Midbrain (tissue), 1 donor: ENCODE data around the gene SPINK5.
"Not testable (repeated sequence)": the region's sequence is repeated elsewhere in the genome, so short reads cannot be mapped to it uniquely, and the experiment has no call there.

ENCODE experiments used
- DNase-seq: peaks from one replicate; lab custom pipeline; 2025; lab: John Stamatoyannopoulos, UW

Gene SPINK5

GRCh38 chr5:148063861-148064260 lies at the start of gene SPINK5:
Gene SPINK5, plus strand, starts transcription at chr5:148063980. Its CDS starts 65 bp downstream, at chr5:148064045.
- no peak for DNase-seq

GRCh38 chr5:148014276-148014675 lies 49.5 kb upstream of the SPINK5 start:
- DNase-seq = no peak

- no peak for DNase-seq
These were observed 43.4 kb upstream of the SPINK5 start for GRCh38 chr5:148020257-148020988.

- DNase-seq = no peak
These were observed 36.3 kb upstream of the SPINK5 start for GRCh38 chr5:148027505-148027904.

- no peak for DNase-seq
These were observed 34.6 kb upstream of the SPINK5 start for GRCh38 chr5:148029131-148029530.

- no peak for DNase-seq
These were observed 30.6 kb upstream of the SPINK5 start for GRCh38 chr5:148033134-148033533.

- DNase-seq = no peak
These were observed 28.1 kb upstream of the SPINK5 start for GRCh38 chr5:148035676-148036075.

GRCh38 chr5:148042881-148043280 lies 20.9 kb upstream of the SPINK5 start:
- DNase-seq = no peak

GRCh38 chr5:148043705-148044104 lies 20.1 kb upstream of the SPINK5 start:
- no peak for DNase-seq

- not testable (repeated sequence) for DNase-seq
These were observed 8.6 kb upstream of the SPINK5 start for GRCh38 chr5:148055160-148055559.

- no peak for DNase-seq
These were observed 3.5 kb upstream of the SPINK5 start for GRCh38 chr5:148060309-148060708.

- DNase-seq = no peak
These were observed 2.9 kb upstream of the SPINK5 start for GRCh38 chr5:148060881-148061280.

- DNase-seq = no peak
These were observed 6.8 kb downstream of the SPINK5 start for GRCh38 chr5:148070621-148071020.

- DNase-seq = no peak
These were observed 8.4 kb downstream of the SPINK5 start for GRCh38 chr5:148072207-148072606.

- DNase-seq = no peak
These were observed 11.7 kb downstream of the SPINK5 start for GRCh38 chr5:148075529-148075928.

GRCh38 chr5:148083203-148083602 lies 19.4 kb downstream of the SPINK5 start:
- no peak for DNase-seq

GRCh38 chr5:148084269-148084668 lies 20.5 kb downstream of the SPINK5 start:
- DNase-seq = no peak

- no peak for DNase-seq
These were observed 21.5 kb downstream of the SPINK5 start for GRCh38 chr5:148085310-148085709.

- DNase-seq = no peak
These were observed 22.4 kb downstream of the SPINK5 start for GRCh38 chr5:148085977-148086705.

GRCh38 chr5:148090146-148090772 lies 26.5 kb downstream of the SPINK5 start:
- no peak for DNase-seq

- DNase-seq = no peak
These were observed 27.0 kb downstream of the SPINK5 start for GRCh38 chr5:148090773-148091250.

- no peak for DNase-seq
These were observed 28.5 kb downstream of the SPINK5 start for GRCh38 chr5:148091991-148092964.
